DOHH2 (cell line): ENCODE measurements around the gene APOO.

Experiments
- H3F3A ChIP-seq: fragments of 200-600 bp; sonication (generic), shearing (Covaris generic); 2 replicates; pipeline ENCODE4 v1.6.0; 2016; ENCODE audit warnings: antibody characterized with exemption, mild to moderate bottlenecking; ENCODE audit not compliant: control insufficient read depth, insufficient read depth
- H3K27ac ChIP-seq: fragments of 200-600 bp; sonication (generic); 2 replicates; pipeline ENCODE4 v1.5.1; 2014; ENCODE audit warnings: low read depth, mild to moderate bottlenecking, low read length, moderate library complexity
- H3K27me3 ChIP-seq: fragments of 200-600 bp; sonication (generic); 2 replicates; pipeline ENCODE4 v1.6.1; 2014; ENCODE audit warnings: mild to moderate bottlenecking, low read length, mixed read lengths; ENCODE audit not compliant: control insufficient read depth
- H3K36me3 ChIP-seq: fragments of 200-600 bp; sonication (generic); 2 replicates; pipeline ENCODE4 v1.6.1; 2014; ENCODE audit warnings: mild to moderate bottlenecking, low read length, moderate library complexity, mixed read lengths; ENCODE audit not compliant: control insufficient read depth
- H3K4me1 ChIP-seq: fragments of 200-600 bp; sonication (generic); 2 replicates; pipeline ENCODE4 v1.6.1; 2014; ENCODE audit warnings: mild to moderate bottlenecking, low read length, mixed read lengths; ENCODE audit not compliant: control insufficient read depth
- H3K4me2 ChIP-seq: fragments of 200-600 bp; sonication (generic); 2 replicates; pipeline ENCODE4 v1.6.0; 2014; ENCODE audit warnings: mild to moderate bottlenecking, low read length, moderate library complexity
- H3K4me3 ChIP-seq: fragments of 200-600 bp; sonication (generic); 2 replicates; pipeline ENCODE4 v1.5.1; 2014; ENCODE audit warnings: mild to moderate bottlenecking, low read length, mixed read lengths
- H3K79me2 ChIP-seq: fragments of 200-600 bp; sonication (generic); 2 replicates; pipeline ENCODE4 v1.6.1; 2014; ENCODE audit warnings: mild to moderate bottlenecking, low read length, mixed read lengths; ENCODE audit not compliant: control insufficient read depth
- H3K9me2 ChIP-seq: fragments of 200-600 bp; sonication (generic); replicated peaks from 2 replicates; pipeline ENCODE4 v1.6.1; 2014; ENCODE audit warnings: mild to moderate bottlenecking, low read length, mixed read lengths; ENCODE audit not compliant: control insufficient read depth
- H3K9me3 ChIP-seq: fragments of 200-600 bp; sonication (generic); 2 replicates; pipeline ENCODE4 v1.6.1; 2014; ENCODE audit warnings: antibody characterized with exemption, low read length, mixed read lengths; ENCODE audit not compliant: control insufficient read depth, insufficient read depth
- H4K20me1 ChIP-seq: fragments of 200-600 bp; sonication (generic); 2 replicates; pipeline ENCODE4 v1.6.0; 2014; ENCODE audit warnings: low read depth, mild to moderate bottlenecking, antibody characterized with exemption, low read length, moderate library complexity; ENCODE audit not compliant: control insufficient read depth, insufficient read depth
- EZH2phosphoT487 ChIP-seq: fragments of 200-600 bp; sonication (generic); IDR thresholded peaks from 2 replicates; pipeline ENCODE4 v1.6.1; 2017; ENCODE audit warnings: borderline replicate concordance, mild to moderate bottlenecking, antibody characterized with exemption, low read length, moderate library complexity, mixed read lengths
- TF ChIP-seq, protein P1 (sequence below): fragments of 200-600 bp; sonication (generic); IDR thresholded peaks from one replicate; pipeline ENCODE4 v1.5.1; 2014; ENCODE audit warnings: antibody characterized with exemption, mild to moderate bottlenecking, low read depth, low read length; ENCODE audit not compliant: poor library complexity, severe bottlenecking

APOO gene

DNA sequence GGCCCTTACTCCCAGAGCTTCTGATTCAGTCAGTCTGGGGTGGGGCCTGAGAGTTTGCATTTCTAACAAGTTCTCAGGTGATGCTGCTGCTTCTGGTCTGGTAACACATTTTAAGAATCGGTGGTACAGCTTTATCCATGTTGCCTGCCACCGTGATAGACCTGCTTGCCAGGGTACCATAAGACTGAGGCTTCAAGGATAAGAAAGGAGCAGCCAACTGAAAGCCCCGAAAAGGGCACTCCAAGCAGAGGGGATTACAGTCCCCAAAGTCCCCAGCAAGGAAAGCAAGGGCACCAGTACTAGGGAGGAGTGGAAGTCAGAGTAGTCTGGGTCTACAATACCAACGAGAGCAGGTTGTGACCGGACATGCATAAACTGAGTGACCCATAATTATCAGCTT, 49.8 kb downstream of the APOO start:
- H3K9me3 ChIP-seq, result no peaks in the 10 kb centered on the region
- no peaks in the 10 kb centered on the region for H3K79me2 ChIP-seq
- TF ChIP-seq, protein P1, sequence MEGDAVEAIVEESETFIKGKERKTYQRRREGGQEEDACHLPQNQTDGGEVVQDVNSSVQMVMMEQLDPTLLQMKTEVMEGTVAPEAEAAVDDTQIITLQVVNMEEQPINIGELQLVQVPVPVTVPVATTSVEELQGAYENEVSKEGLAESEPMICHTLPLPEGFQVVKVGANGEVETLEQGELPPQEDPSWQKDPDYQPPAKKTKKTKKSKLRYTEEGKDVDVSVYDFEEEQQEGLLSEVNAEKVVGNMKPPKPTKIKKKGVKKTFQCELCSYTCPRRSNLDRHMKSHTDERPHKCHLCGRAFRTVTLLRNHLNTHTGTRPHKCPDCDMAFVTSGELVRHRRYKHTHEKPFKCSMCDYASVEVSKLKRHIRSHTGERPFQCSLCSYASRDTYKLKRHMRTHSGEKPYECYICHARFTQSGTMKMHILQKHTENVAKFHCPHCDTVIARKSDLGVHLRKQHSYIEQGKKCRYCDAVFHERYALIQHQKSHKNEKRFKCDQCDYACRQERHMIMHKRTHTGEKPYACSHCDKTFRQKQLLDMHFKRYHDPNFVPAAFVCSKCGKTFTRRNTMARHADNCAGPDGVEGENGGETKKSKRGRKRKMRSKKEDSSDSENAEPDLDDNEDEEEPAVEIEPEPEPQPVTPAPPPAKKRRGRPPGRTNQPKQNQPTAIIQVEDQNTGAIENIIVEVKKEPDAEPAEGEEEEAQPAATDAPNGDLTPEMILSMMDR, result no peak
- TF ChIP-seq EZH2phosphoT487, result no peak
- H3K36me3 ChIP-seq, result no peaks in the 10 kb centered on the region
- no peaks in the 10 kb centered on the region for H3K4me1 ChIP-seq
- no peaks in the 10 kb centered on the region for H3F3A ChIP-seq
- H3K4me3 ChIP-seq, result no peak overlapping the region
- no peaks in the 10 kb centered on the region for H3K9me2 ChIP-seq
- no peaks in the 10 kb centered on the region for H3K27me3 ChIP-seq
- no peak overlapping the region for H3K4me2 ChIP-seq
- H3K27ac ChIP-seq, result no peak overlapping the region
- H4K20me1 ChIP-seq, result no peaks in the 10 kb centered on the region

DNA sequence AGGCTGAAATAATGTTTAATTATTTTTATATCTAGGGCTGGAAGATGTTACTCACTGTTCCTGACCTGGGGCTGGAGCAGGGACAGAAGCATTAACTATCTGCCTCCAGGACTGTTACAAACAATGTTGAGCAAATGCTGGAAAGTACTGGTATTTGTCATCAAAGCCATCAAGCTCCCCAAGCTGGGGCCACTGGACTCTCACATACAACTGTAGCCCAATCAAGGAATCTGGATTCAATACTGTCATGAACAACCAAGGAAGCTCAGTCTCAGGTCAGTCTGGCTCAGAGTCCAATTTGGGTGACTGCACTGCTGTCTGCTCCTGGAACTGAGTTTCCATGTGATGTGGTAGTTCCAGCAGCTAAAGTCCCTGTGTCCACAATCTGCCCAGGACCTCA, 50.4 kb downstream of the APOO start:
- no peaks in the 10 kb centered on the region for H3K79me2 ChIP-seq
- H3K9me3 ChIP-seq, result no peaks in the 10 kb centered on the region
- TF ChIP-seq EZH2phosphoT487, result no peak
- TF ChIP-seq, protein P1, result no peak
- no peak overlapping the region for H3K4me2 ChIP-seq
- no peaks in the 10 kb centered on the region for H3K4me1 ChIP-seq
- no peaks in the 10 kb centered on the region for H3K9me2 ChIP-seq
- H3F3A ChIP-seq, result no peaks in the 10 kb centered on the region
- H3K27ac ChIP-seq, result no peak overlapping the region
- H3K4me3 ChIP-seq, result no peak overlapping the region
- no peaks in the 10 kb centered on the region for H3K27me3 ChIP-seq
- no peaks in the 10 kb centered on the region for H4K20me1 ChIP-seq
- H3K36me3 ChIP-seq, result no peaks in the 10 kb centered on the region

DNA sequence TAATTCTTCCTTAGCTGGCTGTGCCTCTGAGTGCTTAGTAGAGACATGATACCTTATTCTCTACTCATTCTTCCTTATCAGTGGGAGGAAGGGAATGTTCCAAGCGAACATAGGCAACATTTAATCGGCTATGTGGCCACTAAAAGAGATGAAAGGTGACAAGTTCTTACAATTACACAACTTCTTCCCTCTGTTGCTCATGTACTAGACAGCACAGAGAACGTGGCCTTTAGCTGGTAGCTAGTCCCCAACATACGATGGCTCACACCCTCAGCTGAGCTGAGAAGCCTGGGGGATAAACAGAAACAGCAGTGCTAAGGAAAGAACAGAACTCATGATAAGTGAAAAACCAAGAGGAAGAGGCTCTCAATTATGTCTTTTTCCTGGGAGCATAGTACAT, 52.2 kb downstream of the APOO start:
- H3F3A ChIP-seq, result no peaks in the 10 kb centered on the region

More for the DNA sequence above, 52.2 kb downstream of the APOO start:
- H3K36me3 ChIP-seq, result no peaks in the 10 kb centered on the region
- no peaks in the 10 kb centered on the region for H3K9me3 ChIP-seq
- no peaks in the 10 kb centered on the region for H4K20me1 ChIP-seq
- TF ChIP-seq, protein P1, result no peak
- no peak for TF ChIP-seq EZH2phosphoT487
- no peaks in the 10 kb centered on the region for H3K9me2 ChIP-seq
- no peak overlapping the region for H3K4me3 ChIP-seq
- no peak overlapping the region for H3K4me2 ChIP-seq
- no peaks in the 10 kb centered on the region for H3K79me2 ChIP-seq
- H3K27ac ChIP-seq, result no peak overlapping the region
- no peaks in the 10 kb centered on the region for H3K4me1 ChIP-seq
- no peaks in the 10 kb centered on the region for H3K27me3 ChIP-seq
